HL-60 (cell line): ENCODE measurements around the gene KANK4.
A peak's percentile ranks its signal among the peaks of the same experiment; 100 is the strongest.

ENCODE experiments used
- DNase-seq, 2 experiments: peaks; one replicate each; pipeline ENCODE4 v3.0.0-alpha.2; 2010 to 2020; ENCODE audit warnings: low read depth in 1 of 2, low spot score in 1 of 2
- H3K27ac ChIP-seq: fragments of 250-450 bp; sonication (Bioruptor Pico); replicated peaks from 2 replicates; pipeline ENCODE4 v1.5.1; 2020; ENCODE audit warnings: mild to moderate bottlenecking, moderate library complexity
- H3K27me3 ChIP-seq: fragments of 250-450 bp; sonication (Bioruptor Pico); 2 replicates; pipeline ENCODE4 v1.5.1; 2021; ENCODE audit warnings: mild to moderate bottlenecking, moderate library complexity; ENCODE audit not compliant: insufficient read depth, poor library complexity, severe bottlenecking
- H3K4me3 ChIP-seq: replicated peaks from 2 replicates; pipeline ENCODE4 v1.5.1; 2011; ENCODE audit warnings: mild to moderate bottlenecking, control low read depth, low read length; ENCODE audit not compliant: insufficient read depth
- CTCF ChIP-seq: IDR thresholded peaks from one replicate; pipeline ENCODE4 v1.5.1; 2011; ENCODE audit warnings: low read length, control low read depth, inconsistent platforms; ENCODE audit not compliant: insufficient read depth
- GABPA ChIP-seq: IDR thresholded peaks from 2 replicates; pipeline ENCODE4 v1.6.1; 2012; ENCODE audit warnings: low read depth
- POLR2AphosphoS5 ChIP-seq: IDR thresholded peaks from 2 replicates; pipeline ENCODE4 v1.6.1; 2012; ENCODE audit warnings: low read depth
- REST ChIP-seq: IDR thresholded peaks from 2 replicates; pipeline ENCODE4 v1.6.1; 2012; ENCODE audit warnings: low read depth; ENCODE audit not compliant: insufficient replicate concordance
- SPI1 ChIP-seq: IDR thresholded peaks from 2 replicates; pipeline ENCODE4 v1.6.1; 2012; ENCODE audit warnings: low read depth, mild to moderate bottlenecking, borderline replicate concordance

KANK4 gene

DNA sequence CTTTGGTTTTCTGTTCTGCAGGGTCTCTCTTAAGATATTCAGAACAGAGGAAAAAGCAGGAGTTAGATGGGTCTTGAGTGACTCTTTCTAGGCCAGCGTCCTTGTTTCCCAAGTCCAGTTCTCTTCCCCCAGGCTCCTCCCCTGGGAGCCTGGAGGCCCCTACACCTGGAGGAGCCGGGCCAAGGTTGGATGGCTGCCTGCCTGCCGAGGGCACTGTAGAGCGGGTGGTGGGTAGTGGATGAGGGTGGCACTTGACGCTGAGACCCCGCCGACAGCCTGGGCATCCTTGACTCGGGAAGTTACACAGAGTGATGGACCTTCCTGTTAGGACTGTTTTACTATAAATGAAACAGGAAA, 17.4 kb upstream of the KANK4 start:
- no peak for TF ChIP-seq CTCF
- no peak for TF ChIP-seq GABPA
- H3K27ac ChIP-seq: no peak overlapping the region
- DNase-seq: no peak
- H3K4me3 ChIP-seq: no peak overlapping the region
- no peaks in the 10 kb centered on the region for H3K27me3 ChIP-seq

DNA sequence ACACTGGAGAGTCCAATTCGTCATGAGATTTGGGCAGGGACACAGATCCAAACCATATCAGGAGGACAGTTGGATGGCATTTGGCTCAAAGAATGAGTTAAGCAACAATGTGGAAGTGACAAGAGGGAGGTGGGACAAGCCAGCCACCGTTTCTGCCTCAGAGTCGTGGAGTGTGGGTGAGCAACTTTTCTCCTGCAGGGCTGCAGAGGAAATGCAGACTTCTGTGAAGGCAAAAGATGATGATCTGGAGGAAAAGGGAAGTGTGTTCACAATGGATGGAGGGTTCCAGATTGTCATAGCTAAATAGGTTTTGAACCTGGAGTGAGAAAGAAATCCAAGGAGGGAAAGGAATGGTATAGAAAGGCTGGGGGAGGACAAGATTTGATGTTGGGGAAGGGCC, 16.4 kb upstream of the KANK4 start:
- Histone ChIP-seq H3K27ac (no peak overlapping the region), H3K27me3 (no peaks in the 10 kb centered on the region), H3K4me3 (no peak overlapping the region)
- TF ChIP-seq GABPA (no peak), SPI1 (peak; percentile 84), CTCF (no peak)
- DNase-seq: peak in 1 of 2 experiments; percentile 36

DNA sequence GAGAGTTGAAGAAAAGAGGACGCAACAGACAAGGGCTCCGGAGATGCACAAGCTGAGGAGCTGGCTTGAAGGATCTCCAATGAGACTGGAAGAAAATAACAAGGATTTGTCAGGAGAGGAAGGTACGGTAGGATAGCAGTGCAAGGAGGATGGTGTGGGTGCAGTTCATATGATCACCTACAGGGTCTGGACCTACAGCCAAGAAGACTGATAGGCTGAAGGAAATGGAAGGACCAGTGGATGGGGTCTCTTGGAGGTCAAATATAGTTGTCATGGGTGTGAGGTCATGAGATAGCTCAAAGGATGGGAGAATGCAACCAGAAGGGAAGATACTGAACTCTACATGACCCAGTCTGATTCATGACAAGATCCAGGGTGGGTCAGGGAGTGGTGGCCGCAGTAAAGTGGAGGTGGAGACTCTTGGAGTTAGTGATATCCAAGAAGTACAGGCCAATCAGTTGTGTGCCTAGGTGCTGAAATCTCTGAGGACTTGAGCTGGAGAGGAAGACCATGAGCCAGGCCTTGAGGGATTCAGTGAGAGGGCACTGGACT, 15.3 kb upstream of the KANK4 start:
- no peaks in the 10 kb centered on the region for H3K27me3 ChIP-seq
- no peak for TF ChIP-seq REST
- H3K4me3 ChIP-seq: no peak overlapping the region
- no peak for DNase-seq
- H3K27ac ChIP-seq: no peak overlapping the region

- H3K27ac ChIP-seq: no peak overlapping the region
- no peak overlapping the region for H3K4me3 ChIP-seq
- DNase-seq: no peak
- H3K27me3 ChIP-seq: no peaks in the 10 kb centered on the region
- no peak for TF ChIP-seq REST
- no peak for TF ChIP-seq POLR2AphosphoS5
- no peak for TF ChIP-seq SPI1
- no peak for TF ChIP-seq CTCF
- no peak for TF ChIP-seq GABPA
These were observed 14.2 kb upstream of the KANK4 start for GRCh38 chr1:62333441-62333840.
